Astrocyte of the cerebellum (primary cell): Measurements from ENCODE around the gene HM13.
"Not testable (repeated sequence)": the region's sequence is repeated elsewhere in the genome, so short reads cannot be mapped to it uniquely, and the experiment has no call there.

Source experiments
- DNase-seq: peaks from one replicate; pipeline ENCODE4 v3.0.0-alpha.2; 2011; ENCODE audit warnings: low read depth
- H3K4me3 ChIP-seq: 2 replicates; pipeline ENCODE4 v1.5.1; 2011; ENCODE audit warnings: mild to moderate bottlenecking, low read depth, low read length, moderate library complexity
- CTCF ChIP-seq: IDR thresholded peaks from 2 replicates; pipeline ENCODE4 v1.5.1; 2012; ENCODE audit warnings: low read length, low read depth, moderate library complexity, mild to moderate bottlenecking; ENCODE audit errors: missing control alignments
- in situ Hi-C: cut with HindIII; loops from 2 replicates; pipeline ENCODE4 v1.10.0; 2017; ENCODE audit warnings: low sequenced_read_pairs

HM13 gene

GRCh38 chr20:31500527-31500926 lies 13.7 kb upstream of the HM13 start:
- no peak for TF ChIP-seq CTCF
- in situ Hi-C loops = no loop called here
- DNase-seq = no peak
- no peak overlapping the region for H3K4me3 ChIP-seq

GRCh38 chr20:31502884-31503673 lies 11.2 kb upstream of the HM13 start:
- peak; percentile 83 for TF ChIP-seq CTCF
- H3K4me3 ChIP-seq, in situ Hi-C loops: not testable (repeated sequence)
- DNase-seq = peak; percentile 38

- no peak for TF ChIP-seq CTCF
- in situ Hi-C loops = no loop called here
- H3K4me3 ChIP-seq = no peak overlapping the region
- DNase-seq = no peak
Observed at GRCh38 chr20:31505903-31506302, 8.3 kb upstream of the HM13 start.

- H3K4me3 ChIP-seq = no peak overlapping the region
- no peak for TF ChIP-seq CTCF
- DNase-seq = no peak
- in situ Hi-C loops = no loop called here
Observed at GRCh38 chr20:31508517-31509244, 5.6 kb upstream of the HM13 start.

- peak overlapping the region; percentile 96 for H3K4me3 ChIP-seq
- in situ Hi-C loops = no loop called here
- no peak for DNase-seq
- TF ChIP-seq CTCF = no peak
Observed at GRCh38 chr20:31515072-31515774, 981 bp downstream of the HM13 start.

- no peak for TF ChIP-seq CTCF
- H3K4me3 ChIP-seq = peak overlapping the region; percentile 96
- no peak for DNase-seq
- in situ Hi-C loops = no loop called here
Observed at GRCh38 chr20:31515775-31516107, 1.5 kb downstream of the HM13 start.
